ENCODE measurements around the gene IL17RC. TPM values are rescaled to one million over a fixed set of nuclear protein-coding genes. Genes with fewer than 3 reads are reported as not detected.

IL17RC gene
- total RNA-seq, 1 experiment from 2014 or later = 6.8 TPM

GRCh38 chr3:9955611-9956352 lies 38.9 kb downstream of the IL17RC start:
- Histone ChIP-seq H2BK120ac (ENCODE audit: low read depth, low read length, poor library complexity, severe bottlenecking) (no peak overlapping the region), H4K91ac (ENCODE audit: insufficient read length, low read depth, low read length) (no peak overlapping the region), H3K4me2 (ENCODE audit: insufficient read depth, insufficient read length, low read length) (no peak overlapping the region), H3K9me3 (ENCODE audit: control insufficient read depth, low read depth, low read length) (no peaks in the 10 kb centered on the region), H3K79me1 (ENCODE audit: insufficient read depth, low read depth, low read length, poor library complexity, severe bottlenecking) (no peaks in the 10 kb centered on the region), H2BK12ac (ENCODE audit: insufficient read length, low read depth, low read length) (no peak overlapping the region), H3K79me2 (ENCODE audit: insufficient read depth, low read length) (no peaks in the 10 kb centered on the region), H3K27ac (ENCODE audit: insufficient read length, low read depth, low read length) (no peak overlapping the region), H4K5ac (ENCODE audit: insufficient read length, low read depth, low read length) (no peak overlapping the region), H2AK5ac (ENCODE audit: insufficient read length, low read length) (no peak overlapping the region), H4K20me1 (ENCODE audit: control insufficient read depth, insufficient read depth, insufficient read length) (no peaks in the 10 kb centered on the region), H3K4ac (ENCODE audit: low read depth, low read length) (no peak overlapping the region), H3K18ac (ENCODE audit: insufficient read length, low read depth, low read length) (no peak overlapping the region), H3K9ac (ENCODE audit: extremely low read depth, insufficient read length, low read length) (no peak overlapping the region), H2AFZ (ENCODE audit: low read length) (no peak overlapping the region), H2BK15ac (ENCODE audit: low read depth, low read length) (no peak overlapping the region), H3K23ac (ENCODE audit: insufficient read length, low read depth, low read length) (no peak overlapping the region), H2BK20ac (ENCODE audit: low read depth, low read length, poor library complexity, severe bottlenecking) (no peak overlapping the region), H3K4me1 (ENCODE audit: insufficient read depth, low read length) (peaks cover 3% of the 10 kb centered on the region; the same call in 1 of the 2 replicates), H3K56ac (ENCODE audit: insufficient read length, low read depth, low read length) (no peak overlapping the region), H3T11ph (ENCODE audit: low read length) (no peak overlapping the region), H4K8ac (replicated peaks; ENCODE audit: insufficient read length, low read depth, low read length) (no peak overlapping the region), H2BK5ac (ENCODE audit: insufficient read length, low read length) (no peak overlapping the region), H3K14ac (ENCODE audit: insufficient read depth, low read length) (no peak overlapping the region), H3K23me2 (ENCODE audit: insufficient read length, low read depth, low read length, poor library complexity, severe bottlenecking) (peaks cover 6% of the 10 kb centered on the region), H3K27me3 (ENCODE audit: insufficient read depth, low read length) (no peaks in the 10 kb centered on the region; the same call in 1 of the 2 replicates)
- H3K9me3 Mint-ChIP-seq = no peaks in the 10 kb centered on the region
- peaks cover 51% of the 10 kb centered on the region for H3K27me3 Mint-ChIP-seq (ENCODE audit: low read depth)
- no peak for TF ChIP-seq CTCF (conservative IDR thresholded peaks at IDR 0.05)
- peak; percentile 5 for DNase-seq
- WGBS (ENCODE audit: extremely low coverage, insufficient read length, low lambda C conversion rate) = no CpG with 5 or more reads among the region's 5 CpGs
- H3K36me3 Mint-ChIP-seq (ENCODE audit: insufficient read depth in 1 of 3, low read depth in 3 of 3) = no peaks in the 10 kb centered on the region
- H3K4me3 Mint-ChIP-seq = peak overlapping the region; percentile 12 to 61; a peak in 4 of 5 replicates
- peaks cover 27 to 37% of the 10 kb centered on the region in 2 experiments for H3K4me1 Mint-ChIP-seq
- H3K27ac Mint-ChIP-seq = peak overlapping the region in 2 of 3 experiments; percentile 65 to 88; a peak in 2 of 7 replicates

All from H9 (cell line).